Stimulated activated CD4-positive, alpha-beta T cell treated with anti-CD3 and anti-CD28 coated beads, Interleukin-4, amount 100 ng/mL, for 48 hours (primary cell): Measurements from ENCODE around the gene KDM1A.
A peak's percentile ranks its signal among the peaks of the same experiment; 100 is the strongest.

Experiments
- DNase-seq, 2 donors: peaks; one replicate each; pipeline ENCODE4 v3.0.0-alpha.2; 2020; ENCODE audit warnings: low read depth in 2 of 2

KDM1A gene

GRCh38 chr1:23013657-23014056, 5.6 kb upstream of the KDM1A start:
- no peak for DNase-seq

- no peak for DNase-seq
Observed at GRCh38 chr1:23018661-23019093, 591 bp upstream of the KDM1A start.

GRCh38 chr1:23019863-23020625, 776 bp downstream of the KDM1A start:
- DNase-seq = peak; percentile 0 to 13

DNA sequence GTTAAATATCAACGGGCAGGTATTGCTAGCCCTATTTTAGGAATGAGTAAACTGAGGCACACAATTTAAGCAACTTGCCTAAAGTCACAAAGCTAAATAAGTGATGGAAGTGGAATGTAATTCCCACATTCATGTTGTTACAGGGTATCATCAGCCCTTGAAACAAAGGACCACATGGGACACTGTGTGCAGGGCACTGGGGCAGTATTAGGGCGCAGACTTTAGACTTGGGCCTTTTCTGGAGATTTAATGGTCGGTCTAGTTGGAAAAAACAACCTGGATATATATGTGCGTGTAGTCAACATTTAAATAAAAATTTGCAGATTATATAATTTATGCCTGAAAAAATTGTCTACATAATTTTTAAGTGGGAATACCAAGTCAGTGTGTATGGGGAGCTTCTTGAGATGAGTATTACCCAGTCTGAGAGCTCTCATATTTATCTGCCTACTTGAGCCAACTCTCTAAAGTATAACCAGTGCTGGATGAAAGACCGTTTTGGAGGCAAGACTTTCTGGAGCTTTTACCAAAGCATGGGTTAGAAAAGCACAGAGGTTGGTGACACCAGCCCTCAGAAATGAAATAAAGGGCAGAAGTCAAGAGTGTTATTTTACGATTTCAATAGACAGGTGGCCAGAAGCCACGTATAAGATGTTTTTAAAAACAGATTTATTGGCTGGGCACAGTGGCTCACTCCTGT, 1.6 kb downstream of the KDM1A start:
- DNase-seq = no peak

DNA sequence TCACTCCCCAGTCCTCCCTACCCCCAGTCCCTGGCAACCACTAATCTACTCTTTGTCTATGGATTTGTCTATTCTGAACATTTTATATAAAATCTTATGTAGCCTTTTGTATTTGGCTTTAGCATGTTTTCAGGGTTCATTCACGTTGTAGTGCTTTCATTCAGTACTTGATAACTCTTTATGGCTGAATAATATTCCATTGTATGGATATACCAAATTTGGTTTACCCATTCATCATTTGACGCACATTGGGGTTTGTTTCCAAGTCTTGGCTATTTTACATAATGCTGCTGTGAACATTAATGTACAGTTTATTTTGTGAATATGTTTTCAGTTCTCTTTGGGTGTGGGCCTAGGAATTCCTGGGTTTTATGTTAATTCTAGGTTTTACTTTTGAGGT, 2.6 kb downstream of the KDM1A start:
- DNase-seq = no peak

- no peak for DNase-seq
Observed at GRCh38 chr1:23023174-23023845, 4.0 kb downstream of the KDM1A start.

GRCh38 chr1:23026568-23026967, 7.3 kb downstream of the KDM1A start:
- DNase-seq = no peak

- DNase-seq = no peak
Observed at GRCh38 chr1:23027352-23027907, 8.2 kb downstream of the KDM1A start.

GRCh38 chr1:23029337-23029736, 10.1 kb downstream of the KDM1A start:
- DNase-seq = no peak

GRCh38 chr1:23035823-23036452, 16.7 kb downstream of the KDM1A start:
- no peak for DNase-seq

DNA sequence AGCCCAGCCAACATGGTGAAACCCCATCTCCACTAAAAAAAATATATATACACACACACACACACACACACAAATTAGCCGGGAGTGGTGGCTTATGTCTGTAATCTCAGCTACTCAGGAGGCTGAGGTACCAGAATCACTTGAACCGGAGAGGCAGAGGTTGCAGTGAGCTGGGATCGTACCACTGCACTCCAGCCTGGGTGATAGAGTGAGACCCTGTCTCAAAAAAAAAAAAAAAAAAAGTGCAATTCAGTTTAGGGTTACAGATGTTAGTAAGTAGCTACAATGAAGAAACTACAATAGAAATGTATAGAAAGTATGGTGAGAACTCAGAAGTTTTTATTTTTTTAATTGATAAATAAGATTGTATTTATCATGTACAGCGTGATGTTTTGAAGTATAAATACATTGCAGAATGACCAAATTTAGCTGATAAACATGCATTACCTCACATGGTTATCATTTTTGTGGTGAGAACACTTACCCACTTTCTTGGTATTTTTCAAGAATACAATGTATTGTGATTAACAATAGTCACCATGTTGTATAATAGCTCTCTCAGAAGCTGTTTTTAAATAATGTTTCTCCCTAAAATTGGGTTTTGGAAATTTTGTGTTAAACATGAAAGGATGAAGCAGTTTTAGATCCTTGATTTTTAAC, 17.9 kb downstream of the KDM1A start:
- no peak for DNase-seq

- no peak for DNase-seq
Observed at GRCh38 chr1:23039308-23039826, 20.1 kb downstream of the KDM1A start.

DNA sequence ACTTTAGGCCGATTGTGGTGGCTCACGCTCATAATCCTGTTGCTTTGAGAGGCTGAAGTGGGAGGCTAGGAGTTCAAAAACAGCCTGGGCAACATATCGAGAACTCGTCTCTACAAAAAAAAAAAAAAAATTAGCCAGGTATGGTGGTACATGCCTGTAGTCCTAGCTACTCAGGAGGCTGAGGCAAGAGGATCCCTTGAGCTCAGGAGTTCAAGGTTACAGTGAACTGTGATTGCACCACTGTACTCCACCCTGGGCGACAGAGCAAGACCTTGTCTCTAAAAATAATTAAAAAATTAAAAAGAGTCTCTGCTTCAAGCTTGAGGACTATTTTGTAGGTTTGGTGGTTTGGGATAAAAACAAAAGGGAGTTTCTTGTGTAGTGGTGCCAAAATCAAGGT, 21.2 kb downstream of the KDM1A start:
- DNase-seq = no peak

DNA sequence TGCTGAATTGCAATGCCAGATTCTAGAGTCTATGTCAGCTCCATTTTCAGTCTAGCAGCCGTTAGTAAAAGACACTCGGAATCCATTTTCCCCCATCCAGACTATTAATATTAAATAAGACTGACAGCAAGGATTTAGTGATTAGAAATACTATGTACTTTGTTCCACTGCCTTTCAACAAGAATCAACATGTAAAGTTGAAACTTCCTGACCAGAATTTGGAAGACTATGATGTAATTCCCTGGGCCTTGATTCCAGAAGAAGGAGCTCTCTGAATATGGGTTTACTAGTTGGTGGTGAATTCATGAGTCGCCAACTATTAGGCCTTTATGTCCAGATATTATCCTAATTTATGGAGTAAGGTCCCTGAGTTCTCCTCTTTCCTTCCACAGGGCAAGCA, 24.8 kb downstream of the KDM1A start:
- no peak for DNase-seq

DNA sequence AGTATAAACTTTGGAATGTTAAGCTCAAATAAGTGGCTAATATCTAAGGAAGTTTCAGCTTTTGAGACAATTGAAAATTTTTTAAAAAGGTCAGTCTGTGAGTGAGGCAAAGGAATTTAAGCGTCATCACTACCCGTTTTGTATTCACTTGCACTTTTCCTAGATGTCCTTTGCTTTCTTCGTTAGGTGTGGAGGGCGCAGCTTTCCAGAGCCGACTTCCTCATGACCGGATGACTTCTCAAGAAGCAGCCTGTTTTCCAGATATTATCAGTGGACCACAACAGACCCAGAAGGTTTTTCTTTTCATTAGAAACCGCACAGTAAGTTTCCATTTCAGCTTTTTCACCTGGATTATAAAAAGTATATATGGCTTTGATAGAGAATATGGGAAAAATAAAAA, 30.9 kb downstream of the KDM1A start:
- DNase-seq = no peak

- no peak for DNase-seq
Observed at GRCh38 chr1:23051290-23051909, 32.1 kb downstream of the KDM1A start.

DNA sequence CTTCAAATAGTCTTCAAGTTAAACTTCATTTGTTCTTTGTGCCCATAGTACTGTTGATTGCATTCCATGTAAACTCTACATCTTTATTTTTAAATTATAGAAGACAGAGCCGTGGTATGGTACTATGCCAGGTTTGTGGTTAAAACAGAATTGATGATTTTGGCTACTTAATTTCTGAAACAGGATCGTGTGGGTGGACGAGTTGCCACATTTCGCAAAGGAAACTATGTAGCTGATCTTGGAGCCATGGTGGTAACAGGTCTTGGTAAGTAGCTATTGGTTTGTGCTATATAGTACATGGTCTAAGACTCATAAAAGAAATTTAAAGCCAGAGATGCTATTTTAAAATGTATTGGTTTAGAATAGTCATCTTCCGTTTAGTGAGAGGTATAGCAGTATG, 38.0 kb downstream of the KDM1A start:
- DNase-seq = no peak

DNA sequence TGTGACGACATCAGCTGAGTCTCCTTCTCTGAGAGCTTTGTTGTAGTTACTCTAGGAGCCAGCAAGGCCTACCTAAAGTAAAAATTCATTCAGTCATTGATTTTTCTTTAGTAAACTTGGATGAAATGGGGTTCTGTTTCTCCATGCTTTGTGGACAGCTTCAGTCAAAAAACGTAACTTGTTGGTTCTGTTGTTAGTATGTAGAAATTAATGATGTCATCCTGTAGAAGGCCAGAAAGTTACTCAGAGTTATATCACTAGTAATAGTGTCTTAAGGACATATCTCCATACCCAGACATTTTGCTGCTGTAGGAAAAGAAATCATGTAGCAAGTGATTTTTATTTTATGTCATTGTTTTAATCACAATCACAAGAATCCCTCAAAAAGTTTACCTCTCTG, 43.0 kb downstream of the KDM1A start:
- no peak for DNase-seq

DNA sequence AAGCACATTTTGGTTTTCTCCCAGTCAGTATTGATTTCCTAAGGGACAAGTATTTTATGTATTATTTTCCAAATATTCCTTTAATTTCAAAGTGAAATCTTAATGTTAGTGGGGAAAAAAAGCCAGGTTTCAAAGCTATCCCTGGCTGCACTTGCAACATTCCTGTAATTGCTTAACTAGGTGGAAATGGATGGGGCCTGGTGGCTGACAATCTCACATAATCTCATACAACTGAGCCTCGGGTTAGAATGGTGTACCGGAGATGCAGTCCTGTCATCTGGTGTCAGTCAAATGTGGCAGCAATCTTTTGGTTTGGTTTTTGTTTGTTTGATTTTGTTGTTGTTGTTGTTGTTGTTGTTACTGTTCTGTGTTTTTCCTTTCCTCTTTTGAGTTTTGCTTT, 46.1 kb downstream of the KDM1A start:
- DNase-seq = no peak

DNA sequence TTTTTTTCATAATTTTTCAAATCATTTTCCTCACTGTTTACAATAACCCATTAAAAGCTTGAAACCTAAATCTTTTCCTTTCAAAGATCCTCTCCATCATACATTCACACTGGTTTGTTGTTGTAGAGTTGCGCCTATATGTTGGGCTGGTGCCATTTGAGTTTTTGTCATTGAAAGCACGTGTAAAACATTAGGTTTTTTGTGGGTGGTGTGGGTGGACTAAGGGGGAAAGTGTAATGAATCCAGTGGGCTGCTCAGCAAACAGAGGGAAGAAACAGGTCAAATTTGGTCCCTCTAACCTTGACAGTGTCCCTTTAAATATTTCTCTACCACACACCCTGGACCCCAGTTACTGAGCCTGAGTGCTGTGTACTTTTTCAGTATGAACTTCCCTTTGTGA, 46.8 kb downstream of the KDM1A start:
- DNase-seq = no peak

DNA sequence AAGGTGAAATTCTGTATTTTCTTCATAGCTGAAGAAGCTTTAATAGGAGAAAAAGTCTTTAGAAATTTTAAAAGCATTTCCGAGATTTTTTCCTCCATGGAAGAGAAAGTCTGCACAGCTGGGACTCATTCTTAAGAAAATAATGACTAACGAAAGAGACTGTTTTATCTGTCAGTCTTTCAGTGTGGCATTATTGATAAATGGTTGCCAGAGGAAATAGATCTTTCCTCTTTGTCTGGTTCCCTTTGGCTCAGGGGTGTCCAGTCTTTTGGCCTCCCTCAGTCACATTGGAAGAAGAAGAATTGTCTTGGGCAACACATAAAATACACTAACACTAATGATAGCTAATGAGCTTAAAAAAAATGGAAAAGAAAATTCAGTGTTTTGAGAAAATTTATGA, 49.9 kb downstream of the KDM1A start:
- no peak for DNase-seq
